GM12873 (cell line): ENCODE data around the gene ERBB4.

Experiments
- CTCF ChIP-seq: IDR thresholded peaks from 2 replicates; pipeline ENCODE4 v1.5.1; 2012; ENCODE audit warnings: low read depth, mild to moderate bottlenecking, moderate library complexity, low read length, control low read depth; ENCODE audit not compliant: insufficient read depth; ENCODE audit errors: missing control alignments

The ERBB4 gene

DNA sequence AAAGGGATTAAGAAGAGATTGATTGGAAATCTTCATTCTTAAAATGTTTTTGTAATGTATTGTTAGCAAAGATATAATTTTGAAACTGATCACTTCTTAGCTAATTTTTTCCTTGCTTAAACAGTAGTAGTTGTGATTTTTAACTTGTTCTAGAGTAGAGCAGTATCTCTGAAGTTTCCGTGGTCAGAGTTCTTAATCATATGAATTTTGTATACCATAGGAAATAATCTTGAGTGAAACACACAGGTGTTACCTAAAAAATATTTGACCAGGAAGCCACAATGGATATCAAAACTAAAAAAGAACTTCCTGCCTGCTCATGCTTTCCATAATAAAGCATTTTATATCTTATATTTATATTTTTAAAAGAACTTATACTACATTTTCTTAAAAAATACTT lies 907.1 kb downstream of the ERBB4 start:
- TF ChIP-seq CTCF, result no peak

DNA sequence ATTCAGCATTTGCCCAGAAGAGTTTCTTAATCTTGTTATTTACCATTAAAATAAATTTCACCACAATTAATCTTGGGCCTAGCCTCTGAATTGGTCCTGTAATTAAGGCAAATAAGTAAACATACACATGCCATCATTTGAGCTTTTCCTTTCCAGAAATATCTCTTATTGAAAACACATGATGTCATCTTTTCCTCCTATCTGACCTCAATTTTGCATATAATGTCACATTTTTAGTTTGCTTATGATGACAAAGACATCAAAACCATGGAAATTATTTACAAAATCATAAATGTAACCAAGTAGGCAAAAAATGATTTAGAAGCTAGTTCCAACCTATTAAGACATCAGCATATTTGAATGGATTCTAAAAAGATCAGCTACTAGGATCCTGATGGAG lies 915.5 kb downstream of the ERBB4 start:
- TF ChIP-seq CTCF, result no peak

GRCh38 chr2:211620986-211621385 lies 917.6 kb downstream of the ERBB4 start:
- no peak for TF ChIP-seq CTCF

DNA sequence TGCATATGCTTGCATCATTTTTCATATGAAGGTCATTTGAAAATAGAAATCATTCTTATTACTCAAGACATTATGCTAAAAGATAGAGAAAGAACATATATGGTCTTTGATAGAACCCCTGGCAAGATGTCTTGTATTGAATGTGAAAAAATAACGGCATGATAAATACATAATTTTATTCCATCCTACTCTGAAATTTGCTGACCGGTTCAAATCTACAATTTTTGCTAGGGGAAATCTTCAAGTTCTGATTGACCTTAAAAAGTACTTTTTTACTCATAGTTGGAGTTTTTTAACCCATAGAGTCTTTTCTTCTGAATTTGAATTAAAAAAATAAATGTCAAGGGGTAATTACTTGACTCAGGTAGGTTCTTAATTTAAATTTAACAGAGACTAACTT lies 920.8 kb downstream of the ERBB4 start:
- TF ChIP-seq CTCF, result no peak

GRCh38 chr2:211611621-211612020 lies 927.0 kb downstream of the ERBB4 start:
- TF ChIP-seq CTCF, result no peak

DNA sequence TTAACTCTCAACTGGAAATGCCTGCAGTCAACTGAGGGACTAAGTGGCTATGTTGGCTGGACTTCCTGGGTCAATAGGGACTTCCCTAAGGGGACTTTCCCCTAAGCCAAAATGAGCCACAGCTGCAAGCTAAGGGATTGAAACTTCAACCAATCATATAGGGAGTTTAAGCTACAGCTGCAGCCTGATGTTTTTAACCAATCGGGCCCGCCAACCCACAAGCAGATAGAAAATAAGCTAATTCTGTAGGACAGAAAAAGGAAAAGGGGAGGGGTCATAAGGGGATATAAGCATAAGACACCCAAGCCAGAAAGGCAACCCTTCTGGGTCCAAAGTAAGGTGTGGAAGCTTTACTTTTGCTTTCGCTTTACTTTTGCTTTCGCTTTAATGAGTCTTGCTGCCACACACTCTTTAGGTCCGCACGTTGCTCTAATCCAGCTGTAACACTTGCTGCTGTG lies 927.5 kb downstream of the ERBB4 start:
- TF ChIP-seq CTCF, result no peak

DNA sequence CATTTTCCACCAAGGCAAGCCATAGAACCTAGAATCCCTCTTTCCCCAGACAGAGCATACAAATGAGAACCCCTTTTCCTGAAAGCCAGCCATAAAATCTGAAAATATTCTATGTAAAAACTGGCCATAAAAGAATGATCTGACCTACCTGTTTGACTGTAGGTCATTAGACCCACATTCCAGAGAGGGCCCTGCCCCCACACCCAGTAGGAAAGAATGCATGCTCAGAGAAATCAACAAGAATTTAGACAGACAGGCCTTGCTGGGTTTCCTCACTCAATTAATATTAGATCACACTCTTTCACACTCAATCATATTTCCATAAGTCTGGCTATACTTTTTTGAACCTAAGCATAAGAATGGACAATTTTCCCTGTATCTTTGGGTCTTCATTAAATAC lies 929.5 kb downstream of the ERBB4 start:
- no peak for TF ChIP-seq CTCF
